ENCODE results near the gene RIC8A. TPM values are rescaled to one million over a fixed set of nuclear protein-coding genes. Genes with fewer than 3 reads are reported as not detected.

RIC8A gene
- total RNA-seq, 1 experiment from 2014 or later: 152 TPM

DNA sequence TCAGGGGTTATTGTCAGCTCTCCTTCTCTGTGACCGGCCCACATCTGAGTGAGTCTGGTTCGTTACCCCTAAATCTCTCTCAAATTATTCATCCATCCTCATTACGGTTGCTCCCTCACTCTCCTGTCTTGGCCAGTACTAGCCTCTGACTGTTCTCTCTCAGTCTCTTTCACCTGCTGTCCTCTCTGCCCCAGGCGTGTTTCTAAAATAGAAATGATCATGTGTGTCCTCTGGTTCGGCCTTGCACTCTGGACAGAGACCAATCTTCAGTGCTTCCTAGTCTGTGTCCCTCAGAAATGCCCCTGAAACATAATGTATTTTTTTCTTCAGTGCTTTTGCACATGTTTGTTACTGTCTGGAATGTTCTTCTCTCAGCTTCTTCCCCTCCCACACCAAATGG is 34.1 kb downstream of the RIC8A start:
- DNase-seq (ENCODE audit: low read depth): no peak

DNA sequence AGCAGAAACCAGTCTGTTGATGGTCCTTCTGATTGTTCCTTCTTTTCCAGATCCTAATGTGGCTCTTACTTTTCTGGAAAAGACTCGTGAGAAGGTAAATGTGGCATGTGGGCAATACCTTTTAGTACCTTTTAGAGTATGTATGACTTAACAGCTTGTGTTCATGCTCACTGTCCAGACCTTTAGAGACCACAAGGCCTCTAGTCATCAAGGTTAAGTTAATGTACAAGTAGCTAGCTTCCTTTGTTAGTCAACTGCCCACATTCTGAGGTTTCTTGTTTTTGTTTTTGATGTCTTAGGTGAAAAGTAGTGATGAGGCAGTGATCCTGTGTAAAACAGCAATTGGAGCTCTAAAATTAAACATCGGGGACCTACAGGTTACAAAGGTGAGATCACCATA is 36.9 kb downstream of the RIC8A start:
- no peak for DNase-seq (ENCODE audit: low read depth)

DNA sequence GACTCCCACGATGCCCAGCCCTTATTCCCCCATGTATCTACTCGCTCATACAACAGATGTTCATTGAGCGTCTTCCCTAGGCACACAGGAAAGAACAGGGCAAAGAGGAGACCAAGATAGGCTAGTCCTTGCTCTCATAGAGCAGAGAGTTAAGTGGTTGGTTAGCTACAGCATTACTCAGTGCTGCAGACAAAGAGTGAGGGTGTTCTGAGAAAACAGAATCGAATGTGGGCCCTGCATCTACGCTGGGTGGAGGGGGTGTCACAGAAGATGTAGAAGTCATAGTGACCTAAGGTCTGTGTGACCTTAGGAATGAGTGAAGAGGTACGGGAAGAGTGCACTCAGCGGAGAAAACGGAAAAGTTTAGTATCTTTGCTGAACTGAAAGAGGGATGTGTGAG is 41.6 kb downstream of the RIC8A start:
- no peak for DNase-seq (ENCODE audit: low read depth)

DNA sequence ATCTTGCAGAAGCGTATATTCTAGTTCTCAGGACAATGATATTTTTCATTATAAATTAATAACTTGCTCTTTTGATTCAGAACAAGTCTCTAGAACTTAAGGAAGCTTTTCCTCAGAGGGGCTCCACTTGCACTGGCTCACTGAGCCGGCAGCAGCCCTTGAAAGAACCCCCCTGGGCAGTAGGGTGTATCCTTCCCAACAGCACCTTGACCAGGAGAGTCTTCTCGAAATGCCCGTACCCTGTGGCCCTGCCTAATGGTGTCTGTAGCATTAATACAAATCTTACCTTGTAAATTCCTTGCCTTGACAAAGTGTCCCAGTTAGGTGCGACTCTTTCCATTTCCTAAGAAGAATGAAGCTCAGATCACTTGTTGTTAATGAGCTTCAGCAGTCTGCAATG is 42.8 kb downstream of the RIC8A start:
- DNase-seq (ENCODE audit: low read depth): no peak

DNA sequence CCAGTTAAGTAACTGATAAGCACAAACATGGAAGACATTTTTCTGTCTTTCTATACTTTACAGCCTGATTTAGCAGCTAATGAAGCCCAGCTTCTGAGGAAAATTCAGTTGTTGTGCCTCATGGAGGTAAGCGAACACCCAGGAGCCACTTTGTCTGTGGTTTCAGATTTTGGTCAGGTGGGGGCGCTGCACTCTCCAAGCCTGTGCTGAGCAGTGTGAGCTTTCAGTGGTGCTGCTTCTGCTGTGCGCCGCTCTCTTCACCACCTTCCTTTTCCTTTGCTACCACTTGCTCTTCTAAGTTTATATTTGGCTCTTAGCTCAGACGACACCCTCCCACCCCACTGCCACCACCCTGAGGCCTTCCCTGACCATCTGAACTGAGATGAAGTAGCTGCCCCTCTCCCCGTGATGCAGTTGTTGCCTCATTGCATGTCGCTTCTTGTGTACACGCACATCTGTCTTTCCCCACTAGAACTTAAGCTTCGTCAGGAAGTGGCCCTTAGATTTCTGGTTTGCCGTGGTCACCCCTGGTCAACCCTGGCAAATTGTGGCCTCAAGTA is 43.3 kb downstream of the RIC8A start:
- peak; percentile 40 for DNase-seq (ENCODE audit: low read depth)

DNA sequence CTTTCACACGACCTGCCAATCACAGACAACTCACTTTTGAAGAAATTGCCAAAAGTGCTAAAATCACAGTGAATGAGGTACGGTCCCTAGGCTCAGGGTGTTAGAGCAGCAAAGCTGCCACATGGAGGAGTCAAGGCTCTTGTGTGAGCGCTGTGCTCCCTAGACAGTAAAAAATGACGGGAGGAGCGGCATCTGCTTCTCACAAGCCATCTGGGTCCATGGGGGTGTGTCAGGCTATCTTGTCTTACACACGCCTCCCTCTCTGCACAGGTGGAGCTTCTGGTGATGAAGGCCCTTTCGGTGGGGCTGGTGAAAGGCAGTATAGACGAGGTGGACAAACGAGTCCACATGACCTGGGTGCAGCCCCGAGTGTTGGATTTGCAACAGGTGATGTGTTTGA is 44.0 kb downstream of the RIC8A start:
- no peak for DNase-seq (ENCODE audit: low read depth)

DNA sequence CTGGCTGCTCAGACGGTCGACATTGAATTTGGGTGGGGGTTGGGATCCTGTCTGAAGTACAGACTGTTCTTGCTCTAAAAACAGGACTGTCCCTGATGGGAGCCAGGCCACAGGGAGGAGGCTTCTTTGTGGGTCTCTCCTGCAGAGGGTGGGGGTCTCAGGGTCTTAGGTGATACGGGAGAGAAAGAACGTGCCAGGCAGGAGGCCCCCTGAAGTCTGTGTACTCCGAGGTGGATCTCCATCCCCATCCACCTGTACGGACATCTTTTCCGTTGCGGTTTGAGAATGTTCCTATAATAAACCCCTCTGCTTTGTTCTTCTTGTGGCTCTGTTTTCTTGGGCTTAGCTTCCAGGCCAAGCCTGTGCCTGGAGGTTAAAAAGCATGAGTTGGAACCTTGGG is 45.2 kb downstream of the RIC8A start:
- no peak for DNase-seq (ENCODE audit: low read depth)

DNA sequence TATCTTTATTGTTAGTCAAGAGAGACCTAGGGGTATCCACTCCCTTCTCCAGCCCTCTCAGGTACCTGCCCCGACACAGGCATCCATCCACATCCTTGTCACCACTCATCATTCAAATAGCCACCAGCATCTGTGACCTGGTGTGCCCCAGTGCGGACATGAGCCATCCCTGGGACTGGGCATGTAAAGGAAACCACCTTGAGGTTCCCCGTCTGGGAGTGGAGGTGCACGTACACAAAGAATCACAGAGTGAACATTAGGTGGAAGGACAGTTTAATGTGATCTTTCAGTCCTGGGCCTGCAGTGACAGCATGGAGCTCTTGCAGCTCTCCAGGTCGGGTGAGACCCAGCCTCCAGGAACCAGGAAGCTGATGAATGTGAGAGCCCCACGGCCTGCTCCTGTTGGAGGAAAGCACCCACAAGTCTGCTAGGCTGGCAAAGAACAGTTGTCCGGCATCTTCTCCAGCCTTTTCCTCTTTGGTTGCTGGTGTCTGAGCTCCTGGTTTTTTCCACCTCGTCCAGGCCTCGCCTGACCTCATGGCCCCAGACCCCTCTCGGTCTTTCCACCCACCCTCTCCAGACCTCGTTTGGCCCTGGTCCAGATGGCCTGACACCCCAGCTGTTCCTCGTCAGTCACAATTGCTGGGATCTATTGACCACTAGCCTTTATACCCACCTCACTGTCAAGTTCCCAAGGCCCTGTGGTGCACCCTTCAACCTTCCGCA is 45.8 kb downstream of the RIC8A start:
- DNase-seq (ENCODE audit: low read depth): no peak

DNA sequence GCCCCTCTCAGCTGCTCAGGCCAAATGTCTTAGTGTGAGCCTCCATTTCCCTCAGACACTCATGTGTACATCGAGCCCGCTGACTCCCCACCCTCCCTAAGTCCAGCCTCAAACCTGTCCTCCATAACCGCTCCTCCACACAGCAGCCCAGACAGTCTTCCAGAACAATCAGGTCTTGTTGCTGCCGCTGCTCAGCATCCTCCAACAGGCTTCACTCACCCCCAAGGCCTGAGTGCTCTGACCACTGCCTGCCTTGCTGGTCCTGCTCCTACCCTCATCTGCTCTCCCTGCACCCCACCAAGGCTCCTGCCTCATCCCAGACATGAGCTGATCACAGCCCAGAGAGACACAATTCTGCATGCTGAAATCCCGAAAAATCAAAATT is 46.4 kb downstream of the RIC8A start:
- no peak for DNase-seq (ENCODE audit: low read depth)

DNA sequence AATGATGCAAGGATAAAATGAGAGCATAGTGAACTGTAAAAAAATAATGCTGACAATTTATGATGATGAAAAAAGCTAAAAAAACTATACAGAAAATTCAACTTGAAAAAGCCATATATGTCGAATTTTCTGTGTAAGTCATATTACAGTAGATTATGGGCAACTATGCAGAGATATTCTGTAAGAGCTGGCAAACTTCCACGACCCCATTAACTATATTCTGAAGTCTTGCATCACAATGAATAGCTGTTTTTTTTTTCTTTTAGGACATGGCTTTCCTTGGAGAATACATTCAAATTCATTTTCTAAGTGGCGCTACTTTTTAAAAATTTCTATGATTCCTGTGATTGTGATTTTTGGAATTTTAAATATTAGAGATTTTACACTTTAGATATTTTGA is 47.7 kb downstream of the RIC8A start:
- DNase-seq (ENCODE audit: low read depth): no peak

DNA sequence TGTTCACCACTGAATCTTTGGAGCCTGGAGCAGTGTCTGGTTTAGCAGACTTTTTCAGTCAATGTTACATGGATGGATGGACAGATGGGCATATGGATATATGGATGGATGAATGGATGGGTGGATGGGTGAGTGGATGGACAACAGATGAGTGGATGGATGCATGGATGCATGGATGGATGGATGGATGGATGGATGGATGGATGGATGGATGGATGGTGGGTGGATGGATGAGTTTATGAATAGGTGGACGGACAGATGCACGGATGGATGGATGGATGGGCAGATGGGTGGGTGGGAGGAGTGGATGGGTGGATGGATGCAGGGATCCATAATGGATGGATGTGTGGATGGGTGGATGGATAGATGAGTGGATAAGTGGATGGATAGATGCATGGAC is 48.3 kb downstream of the RIC8A start:
- DNase-seq (ENCODE audit: low read depth): no peak

DNA sequence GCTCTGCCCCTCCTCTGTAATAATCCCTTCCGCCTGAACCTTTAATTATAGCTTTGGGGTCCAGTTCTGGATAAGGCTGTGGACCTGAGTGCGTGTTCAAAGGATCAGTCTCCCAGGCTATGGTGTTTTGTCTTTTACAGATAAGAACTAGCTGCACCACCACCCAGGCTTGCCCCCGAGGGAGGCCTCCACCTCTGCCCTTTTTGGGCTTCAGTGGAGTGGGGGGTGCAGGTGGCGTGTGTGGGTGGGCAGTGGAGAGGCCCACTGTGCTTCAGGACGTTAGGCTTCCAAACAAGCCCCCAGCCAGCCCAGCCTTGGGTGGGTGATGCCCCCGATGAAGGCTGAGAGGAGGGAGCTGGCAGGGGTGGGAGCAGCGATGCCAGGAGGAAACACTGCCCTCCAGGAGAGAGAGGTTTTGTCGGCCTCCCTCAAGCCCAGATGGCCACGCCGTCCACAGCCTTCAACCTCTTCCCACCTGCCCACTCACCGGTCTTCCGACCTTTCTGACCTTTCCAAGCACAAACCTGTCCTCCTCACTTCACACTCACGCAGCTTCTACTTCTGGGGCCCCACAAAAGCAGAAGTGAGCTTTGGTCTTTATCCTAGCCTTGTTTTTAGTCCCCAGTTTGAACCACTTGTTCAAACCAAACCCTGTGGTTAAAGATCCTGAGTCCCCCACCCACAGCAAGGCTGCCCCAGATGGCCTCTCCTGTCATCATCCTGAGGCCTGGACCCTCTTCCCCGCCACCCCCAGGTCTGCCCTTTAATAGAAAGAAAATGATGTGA is 49.6 kb downstream of the RIC8A start:
- DNase-seq (ENCODE audit: low read depth): no peak

DNA sequence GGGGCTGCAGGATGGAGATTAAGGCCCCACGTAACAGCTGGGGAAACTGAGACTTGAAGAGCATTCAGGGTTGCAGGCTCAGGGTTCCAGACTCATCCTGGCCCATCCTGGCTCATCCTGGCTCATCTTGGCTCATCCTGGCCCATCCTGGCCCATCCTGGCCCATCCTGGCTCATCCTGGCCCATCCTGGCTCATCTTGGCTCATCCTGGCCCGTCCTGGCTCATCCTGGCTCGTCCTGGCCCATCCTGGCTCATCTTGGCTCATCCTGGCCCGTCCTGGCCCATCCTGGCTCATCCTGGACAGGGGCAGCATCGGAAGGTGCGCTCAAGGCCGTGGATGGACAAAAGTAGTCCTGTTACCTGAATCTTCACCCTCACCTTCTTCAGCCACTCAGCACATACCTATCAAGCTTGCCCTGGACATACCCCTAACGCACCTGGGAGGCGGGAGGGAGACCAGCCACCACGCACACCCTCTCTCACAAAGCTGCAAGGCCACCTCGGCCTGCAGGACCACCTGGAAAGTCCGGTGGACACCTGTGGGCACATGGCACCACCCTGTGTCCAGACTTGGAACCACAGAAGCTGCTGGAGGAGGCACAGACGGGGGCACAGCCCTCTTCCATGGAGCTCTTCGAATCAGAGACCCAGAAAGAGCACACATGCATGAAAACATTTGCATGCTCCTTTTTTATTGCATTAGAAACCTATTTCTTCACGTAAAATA is 50.4 kb downstream of the RIC8A start:
- no peak for DNase-seq (ENCODE audit: low read depth)

DNA sequence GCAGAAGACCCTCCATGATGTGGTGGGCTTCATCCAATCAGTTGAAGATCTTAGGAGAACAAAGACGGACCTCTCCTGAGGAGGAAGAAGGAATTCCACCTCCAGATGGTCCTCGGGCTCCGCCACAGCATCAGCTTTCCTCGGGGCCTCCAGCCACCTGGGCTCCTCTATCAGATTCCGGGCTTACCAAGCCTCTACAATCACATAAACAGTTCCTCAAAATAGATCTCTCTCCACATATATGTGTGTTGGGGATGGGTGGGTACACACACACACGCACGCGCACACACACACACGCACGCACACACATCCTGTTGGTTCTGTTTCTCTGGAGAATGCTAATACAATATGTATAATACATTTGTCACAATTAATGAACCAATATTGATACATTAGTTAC is 51.9 kb downstream of the RIC8A start:
- no peak for DNase-seq (ENCODE audit: low read depth)

DNA sequence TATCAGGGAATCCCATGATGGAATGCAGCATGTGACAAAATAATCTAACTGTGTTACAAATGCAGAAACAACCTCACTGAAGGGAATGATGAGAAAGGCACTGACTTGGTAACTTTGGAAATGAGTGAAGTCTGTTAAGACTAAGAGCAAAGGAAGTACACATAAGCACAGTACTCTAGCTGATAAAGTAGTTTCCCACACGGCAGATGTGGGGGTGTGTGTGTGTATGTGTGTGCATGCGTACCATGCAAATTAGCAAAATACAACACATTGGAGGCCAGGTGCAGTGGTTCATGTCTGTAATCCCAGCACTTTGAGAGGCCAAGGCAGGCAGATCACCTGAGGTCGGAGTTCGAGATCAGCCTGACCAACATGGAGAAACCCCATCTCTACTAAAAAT is 54.1 kb downstream of the RIC8A start:
- DNase-seq (ENCODE audit: low read depth): no peak

Other genes starting within 250 kb of the RIC8A start
- gene SCGB1C1, start 14.6 kb upstream of the RIC8A start, total RNA-seq (2014; rRNA removed): not detected in 2 replicates
- gene BET1L, start 309 bp upstream of the RIC8A start, total RNA-seq (2014; rRNA removed): 11.1 and 17.2 TPM in 2 replicates
- gene SIRT3, start 28.6 kb downstream of the RIC8A start, total RNA-seq (2014; rRNA removed): 7.9 and 8.6 TPM in 2 replicates
- 122 and 135 TPM in 2 replicates for gene PSMD13, start 29.3 kb downstream of the RIC8A start, total RNA-seq (2014; rRNA removed)
- gene NLRP6, start 70.7 kb downstream of the RIC8A start, total RNA-seq (2014; rRNA removed): not detected in 2 replicates
- 5.2 and 7.6 TPM in 2 replicates for gene PGGHG, start 81.4 kb downstream of the RIC8A start, total RNA-seq (2014; rRNA removed)
- gene IFITM5, start 91.8 kb downstream of the RIC8A start, total RNA-seq (2014; rRNA removed): not detected in 2 replicates
- 15.6 and 21.9 TPM in 2 replicates for gene IFITM2, start 100.1 kb downstream of the RIC8A start, total RNA-seq (2014; rRNA removed)
- gene IFITM1, start 106.3 kb downstream of the RIC8A start, total RNA-seq (2014; rRNA removed): 0.32 and 3.2 TPM in 2 replicates
- 43.4 and 63.7 TPM in 2 replicates for gene IFITM3, start 113.2 kb downstream of the RIC8A start, total RNA-seq (2014; rRNA removed)
- gene B4GALNT4, start 161.8 kb downstream of the RIC8A start, total RNA-seq (2014; rRNA removed): 0.75 and 1.3 TPM in 2 replicates
- gene PKP3, start 186.5 kb downstream of the RIC8A start, total RNA-seq (2014; rRNA removed): 3.7 and 4.7 TPM in 2 replicates
- gene SIGIRR, start 207.3 kb downstream of the RIC8A start, total RNA-seq (2014; rRNA removed): 5.5 and 5.8 TPM in 2 replicates
- not detected in 2 replicates for gene ANO9, start 234.3 kb downstream of the RIC8A start, total RNA-seq (2014; rRNA removed)
- gene PTDSS2, start 242.6 kb downstream of the RIC8A start, total RNA-seq (2014; rRNA removed): 40.7 and 51.2 TPM in 2 replicates

All from LHCN-M2 (cell line).